LNCAP (cell line): ENCODE measurements around the gene ECEL1.

Source experiments
- CTCF ChIP-seq: fragments of 450-650 bp; IDR thresholded peaks from 2 replicates; pipeline ENCODE4 v1.5.1; 2017; ENCODE audit warnings: mild to moderate bottlenecking

Gene ECEL1

DNA sequence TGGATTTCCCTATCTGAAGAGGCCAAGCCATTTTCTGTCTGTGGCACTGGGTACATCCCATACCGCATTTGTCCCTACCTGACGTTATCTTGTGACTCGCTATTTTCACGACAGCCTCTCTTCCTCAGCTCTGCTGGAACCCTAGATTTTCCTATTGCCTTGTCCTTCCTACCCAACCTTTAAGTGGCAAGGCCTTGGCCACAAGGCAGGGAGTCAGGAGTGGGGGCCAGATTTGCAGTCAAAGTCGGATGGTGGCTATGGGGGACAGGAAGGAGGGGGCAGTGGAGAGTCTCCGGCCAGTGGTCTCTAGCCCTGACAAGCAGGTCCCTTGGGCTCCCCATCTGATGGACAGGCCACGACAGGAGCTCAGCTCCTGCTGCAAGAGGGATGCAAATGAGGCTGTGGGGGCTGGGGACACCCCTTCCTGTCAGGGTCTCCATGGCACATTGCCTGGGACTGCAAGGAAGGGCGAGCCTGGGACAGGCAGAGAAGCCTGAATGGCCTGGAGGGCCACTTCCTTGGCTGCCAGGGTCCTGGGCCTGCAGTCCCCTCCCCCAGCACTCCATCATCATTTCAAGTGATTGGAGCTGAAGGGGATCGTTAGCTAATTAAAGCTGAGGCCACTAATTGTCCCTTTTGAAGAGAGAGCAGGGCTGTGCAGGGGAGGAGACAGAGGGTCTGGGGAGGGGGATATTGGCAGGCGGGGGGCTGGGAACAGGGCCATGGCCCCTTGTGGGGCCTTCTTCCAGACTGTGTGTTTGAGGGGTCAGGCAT, 6.3 kb upstream of the ECEL1 start:
- TF ChIP-seq CTCF: no peak

GRCh38 chr2:232492963-232493700, 5.5 kb upstream of the ECEL1 start:
- no peak for TF ChIP-seq CTCF

DNA sequence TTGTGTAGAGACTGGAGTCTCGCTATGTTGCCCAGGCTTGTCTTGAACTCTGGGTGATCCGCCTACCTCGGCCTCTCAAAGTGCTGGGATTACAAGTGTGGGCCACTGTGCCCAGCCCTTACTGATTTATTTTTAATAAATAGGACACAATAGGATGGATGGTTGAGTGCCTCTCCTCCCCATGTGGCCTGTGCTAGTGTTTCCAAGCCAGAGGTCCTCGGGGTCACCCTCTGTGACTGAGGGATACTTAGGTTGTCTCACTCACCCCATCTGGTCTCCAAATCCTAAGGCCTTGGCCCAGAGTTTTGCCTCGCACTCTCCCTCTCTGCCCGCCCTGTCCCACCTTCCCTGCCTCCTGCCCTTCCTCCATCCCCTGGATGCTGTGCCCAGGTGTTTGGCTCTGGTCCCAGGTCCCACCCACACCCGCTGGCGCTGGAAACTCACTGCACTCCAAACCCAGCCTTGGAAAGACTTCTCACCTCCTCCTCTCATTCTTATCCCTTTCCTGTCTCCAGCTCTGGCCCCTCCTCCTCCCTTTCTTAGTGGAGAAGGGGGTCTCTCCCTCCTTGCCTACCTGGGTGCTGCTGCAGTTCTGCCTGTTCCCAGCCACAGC, 4.7 kb upstream of the ECEL1 start:
- TF ChIP-seq CTCF: no peak

- no peak for TF ChIP-seq CTCF
Measured at GRCh38 chr2:232491139-232491780, 3.6 kb upstream of the ECEL1 start.

DNA sequence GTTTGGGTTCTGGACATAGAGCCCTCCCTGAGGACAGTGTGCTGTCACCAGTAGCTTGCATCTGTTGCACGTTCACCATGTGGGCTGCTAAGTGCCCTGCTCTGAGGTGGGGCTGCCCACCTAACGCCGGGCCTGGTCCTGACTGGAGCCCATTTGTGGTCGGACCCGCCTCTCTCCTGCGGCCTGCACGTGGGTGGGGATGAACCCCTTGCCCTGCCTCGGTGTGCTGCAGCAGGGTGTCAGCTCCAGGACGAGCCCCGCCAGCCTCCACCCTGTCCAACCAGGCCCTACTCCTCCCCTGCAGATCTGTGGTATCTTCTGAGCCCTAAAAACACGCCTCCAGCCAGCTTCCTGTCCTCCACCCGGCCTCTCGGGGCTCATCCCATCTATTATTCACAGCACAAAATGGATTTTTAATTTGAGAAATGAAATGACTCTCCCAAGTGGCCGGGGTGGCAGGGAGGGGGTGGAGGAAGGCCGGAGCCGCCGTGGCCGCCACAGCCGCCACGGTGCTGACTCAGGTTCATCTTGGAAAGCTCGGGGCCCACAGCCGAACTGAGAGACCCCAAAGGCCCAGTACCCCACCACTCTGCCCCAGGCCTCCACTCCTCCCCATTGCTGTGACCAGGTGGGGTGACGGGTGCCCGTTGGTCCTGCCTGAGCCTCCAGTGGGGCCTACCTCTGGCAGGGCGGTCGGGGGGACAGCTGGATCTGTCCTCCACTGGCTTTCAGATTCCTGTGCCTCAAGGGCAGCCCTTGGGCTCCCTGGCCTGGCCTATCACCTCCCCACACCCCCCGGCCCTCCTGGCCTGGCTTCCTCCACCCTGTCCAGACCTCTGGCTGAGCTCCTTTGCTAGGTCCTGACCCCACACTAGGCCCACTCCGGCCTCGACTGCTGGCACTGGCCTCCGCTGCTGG, 2.8 kb upstream of the ECEL1 start:
- no peak for TF ChIP-seq CTCF

DNA sequence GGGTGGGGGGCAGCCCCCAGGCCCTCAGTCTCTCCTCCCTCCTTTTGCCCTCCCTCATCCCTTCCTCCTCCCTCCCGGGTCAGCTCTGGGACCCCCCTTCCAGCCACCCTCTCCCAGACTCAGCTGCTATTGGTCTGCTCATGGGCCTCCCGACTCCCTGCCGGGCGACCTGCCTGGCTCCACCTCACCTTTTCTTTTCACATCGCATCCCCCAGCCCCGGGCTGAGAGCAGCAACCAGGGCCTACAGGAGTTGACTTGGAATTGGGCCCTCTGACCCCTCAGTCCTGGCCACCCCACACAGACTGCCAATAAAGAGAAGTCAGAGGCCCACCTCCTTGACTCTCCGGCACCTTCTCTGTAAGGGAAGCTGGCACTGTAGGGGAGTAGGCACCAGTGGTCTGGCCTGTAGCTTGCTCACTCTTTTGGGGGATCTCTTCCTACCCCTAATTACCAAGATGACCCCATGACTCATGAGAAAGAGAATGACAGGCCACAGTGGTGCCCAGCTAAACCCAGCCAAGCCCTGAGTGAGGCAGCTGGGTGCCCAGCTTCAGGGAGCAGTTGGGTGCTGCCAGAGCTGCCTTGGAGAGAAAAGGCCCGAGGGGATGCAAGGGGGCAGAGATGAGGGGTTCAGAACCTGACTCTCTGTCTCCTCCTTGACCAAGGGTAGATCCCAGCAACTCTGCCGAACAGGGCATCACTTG, 2.0 kb upstream of the ECEL1 start:
- TF ChIP-seq CTCF: no peak
